ENCODE results near the gene RTCA. TPM values are rescaled to one million over a fixed set of nuclear protein-coding genes. Genes with fewer than 3 reads are reported as not detected.

Gene RTCA
- total RNA-seq, 1 donor from 2014 or later, result 78.0 TPM

DNA sequence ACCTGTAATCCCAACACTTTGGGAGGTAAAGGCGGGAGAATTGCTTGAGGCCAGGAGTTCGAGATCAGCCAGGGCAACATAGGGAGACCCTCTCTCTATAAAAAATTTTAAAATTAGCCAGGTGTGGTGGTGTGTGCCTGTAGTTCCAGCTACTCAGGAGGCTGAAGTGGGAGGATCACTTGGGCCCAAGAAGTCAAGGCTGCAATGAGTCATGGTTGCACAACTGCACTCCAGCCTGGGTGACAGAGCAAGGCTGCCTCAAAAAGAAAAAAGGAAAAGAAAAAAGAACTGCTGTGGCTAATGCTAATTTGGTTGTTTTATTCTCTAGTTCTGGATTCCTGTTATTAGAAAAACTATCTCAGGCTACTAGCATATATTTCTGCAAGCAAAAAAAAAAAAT is 46.1 kb upstream of the RTCA start:
- TF ChIP-seq CTCF (IDR thresholded peaks at IDR 0.05; ENCODE audit: insufficient read depth, low read depth, low read length) (no peak), EZH2 (IDR thresholded peaks at IDR 0.05; ENCODE audit: insufficient read depth, low read length) (no peak)
- DNase-seq (ENCODE audit: low read depth) (no peak), FAIRE-seq (no peak)
- no peak overlapping the region for H3K9ac ChIP-seq (ENCODE audit: low read length)
- no peaks in the 10 kb centered on the region for H4K20me1 ChIP-seq (ENCODE audit: insufficient read depth, low read length)
- H3K4me2 ChIP-seq (ENCODE audit: low read length), result no peak overlapping the region
- no peaks in the 10 kb centered on the region for H3K27me3 ChIP-seq (ENCODE audit: insufficient read depth, low read length)
- H3K36me3 Mint-ChIP-seq (ENCODE audit: low read depth, unreplicated experiment), result peaks cover 7% of the 10 kb centered on the region
- no peak overlapping the region for H3K4me3 ChIP-seq (ENCODE audit: insufficient read depth, low read depth, low read length)
- no peak overlapping the region for H3K27ac ChIP-seq (ENCODE audit: low read depth, low read length)
- no peak overlapping the region for H3K27ac Mint-ChIP-seq (ENCODE audit: unreplicated experiment)
- no peak overlapping the region for H3K4me3 Mint-ChIP-seq (ENCODE audit: unreplicated experiment)
- no peak overlapping the region for H2AFZ ChIP-seq (ENCODE audit: low read depth, low read length)
- H3K4me1 Mint-ChIP-seq (ENCODE audit: low read depth, unreplicated experiment), result no peaks in the 10 kb centered on the region
- no peaks in the 10 kb centered on the region for H3K9me3 Mint-ChIP-seq (ENCODE audit: unreplicated experiment)
- H3K27me3 Mint-ChIP-seq (ENCODE audit: low read depth, unreplicated experiment), result no peaks in the 10 kb centered on the region
- H3K36me3 ChIP-seq (ENCODE audit: insufficient read depth, low read length), result peaks cover 3% of the 10 kb centered on the region
- H3K79me2 ChIP-seq (ENCODE audit: insufficient read depth, low read length), result no peaks in the 10 kb centered on the region
- H3K4me1 ChIP-seq (ENCODE audit: insufficient read depth, low read length), result no peaks in the 10 kb centered on the region
- no peaks in the 10 kb centered on the region for H3K9me3 ChIP-seq (ENCODE audit: insufficient read depth, low read depth, low read length)

- no peaks in the 10 kb centered on the region for H3K4me1 ChIP-seq (ENCODE audit: insufficient read depth, low read length)
- no peak for FAIRE-seq
- H3K9me3 ChIP-seq (ENCODE audit: insufficient read depth, low read depth, low read length), result no peaks in the 10 kb centered on the region
- H4K20me1 ChIP-seq (ENCODE audit: insufficient read depth, low read length), result no peaks in the 10 kb centered on the region
- no peak overlapping the region for H3K9ac ChIP-seq (ENCODE audit: low read length)
- peaks cover 3% of the 10 kb centered on the region for H3K36me3 ChIP-seq (ENCODE audit: insufficient read depth, low read length)
- no peaks in the 10 kb centered on the region for H3K27me3 ChIP-seq (ENCODE audit: insufficient read depth, low read length)
- H3K27ac ChIP-seq (ENCODE audit: low read depth, low read length), result no peak overlapping the region
- H3K4me3 Mint-ChIP-seq (ENCODE audit: unreplicated experiment), result no peak overlapping the region
- H3K27me3 Mint-ChIP-seq (ENCODE audit: low read depth, unreplicated experiment), result no peaks in the 10 kb centered on the region
- TF ChIP-seq CTCF (IDR thresholded peaks at IDR 0.05; ENCODE audit: insufficient read depth, low read depth, low read length), result no peak
- no peak for TF ChIP-seq EZH2 (IDR thresholded peaks at IDR 0.05; ENCODE audit: insufficient read depth, low read length)
- no peak overlapping the region for H3K4me2 ChIP-seq (ENCODE audit: low read length)
- no peaks in the 10 kb centered on the region for H3K9me3 Mint-ChIP-seq (ENCODE audit: unreplicated experiment)
- H3K36me3 Mint-ChIP-seq (ENCODE audit: low read depth, unreplicated experiment), result peaks cover 8% of the 10 kb centered on the region
- H2AFZ ChIP-seq (ENCODE audit: low read depth, low read length), result no peak overlapping the region
- H3K4me1 Mint-ChIP-seq (ENCODE audit: low read depth, unreplicated experiment), result no peaks in the 10 kb centered on the region
- H3K4me3 ChIP-seq (ENCODE audit: insufficient read depth, low read depth, low read length), result no peak overlapping the region
- no peak overlapping the region for H3K27ac Mint-ChIP-seq (ENCODE audit: unreplicated experiment)
- DNase-seq (ENCODE audit: low read depth), result no peak
- H3K79me2 ChIP-seq (ENCODE audit: insufficient read depth, low read length), result no peaks in the 10 kb centered on the region
Observed at GRCh38 chr1:100222428-100222827, 43.6 kb upstream of the RTCA start.

GRCh38 chr1:100229681-100230443 is 36.2 kb upstream of the RTCA start:
- H4K20me1 ChIP-seq (ENCODE audit: insufficient read depth, low read length), result no peaks in the 10 kb centered on the region
- H3K4me3 ChIP-seq (ENCODE audit: insufficient read depth, low read depth, low read length), result no peak overlapping the region
- no peak overlapping the region for H3K4me2 ChIP-seq (ENCODE audit: low read length)
- H3K9me3 Mint-ChIP-seq (ENCODE audit: unreplicated experiment), result no peaks in the 10 kb centered on the region
- H3K36me3 Mint-ChIP-seq (ENCODE audit: low read depth, unreplicated experiment), result peaks cover 7% of the 10 kb centered on the region
- H3K4me1 ChIP-seq (ENCODE audit: insufficient read depth, low read length), result no peaks in the 10 kb centered on the region
- no peak for FAIRE-seq
- DNase-seq (ENCODE audit: low read depth), result peak; percentile 22
- H3K4me1 Mint-ChIP-seq (ENCODE audit: low read depth, unreplicated experiment), result no peaks in the 10 kb centered on the region
- H3K27ac ChIP-seq (ENCODE audit: low read depth, low read length), result no peak overlapping the region
- H3K27me3 ChIP-seq (ENCODE audit: insufficient read depth, low read length), result no peaks in the 10 kb centered on the region
- H3K4me3 Mint-ChIP-seq (ENCODE audit: unreplicated experiment), result no peak overlapping the region
- peaks cover 15% of the 10 kb centered on the region for H3K36me3 ChIP-seq (ENCODE audit: insufficient read depth, low read length)
- no peak overlapping the region for H3K9ac ChIP-seq (ENCODE audit: low read length)
- no peaks in the 10 kb centered on the region for H3K79me2 ChIP-seq (ENCODE audit: insufficient read depth, low read length)
- TF ChIP-seq CTCF (IDR thresholded peaks at IDR 0.05; ENCODE audit: insufficient read depth, low read depth, low read length), result no peak
- H3K9me3 ChIP-seq (ENCODE audit: insufficient read depth, low read depth, low read length), result no peaks in the 10 kb centered on the region
- H3K27ac Mint-ChIP-seq (ENCODE audit: unreplicated experiment), result no peak overlapping the region
- H2AFZ ChIP-seq (ENCODE audit: low read depth, low read length), result no peak overlapping the region
- no peaks in the 10 kb centered on the region for H3K27me3 Mint-ChIP-seq (ENCODE audit: low read depth, unreplicated experiment)

Measured in astrocyte (in vitro differentiated cells and primary cell).